SK-N-SH (cell line): Measurements from ENCODE around the gene CACFD1. TPM values are rescaled to one million over a fixed set of nuclear protein-coding genes. Genes with fewer than 3 reads are reported as not detected.
A peak's percentile ranks its signal among the peaks of the same experiment; 100 is the strongest.

ENCODE experiments used
- CTCF ChIA-PET: fragments of 300-600, 350-600 bp; formaldehyde crosslinking; extraction: SDS; loops from one replicate; lab custom pipeline; 2021; lab: Yijun Ruan, JAX
- POLR2A ChIA-PET: fragments of 350-600 bp; sonication (Branson Sonifier 250); formaldehyde crosslinking; extraction: SDS; loops from one replicate; lab custom pipeline; 2020; ENCODE audit warnings: antibody characterized with exemption, inconsistent platforms; lab: Yijun Ruan, JAX
- DNase-seq: peaks from one replicate; pipeline ENCODE4 v3.0.0; 2012
- H2AFZ ChIP-seq: fragments of 200-600 bp; sonication (generic); 2 replicates; pipeline ENCODE4 v1.8.1; 2016; ENCODE audit warnings: antibody characterized with exemption, mild to moderate bottlenecking, low read depth
- H3F3A ChIP-seq: fragments of 200-600 bp; sonication (generic); replicated peaks from 2 replicates; pipeline ENCODE3; 2016; ENCODE audit warnings: antibody characterized with exemption, mild to moderate bottlenecking; ENCODE audit not compliant: insufficient read depth
- H3K27ac ChIP-seq, 2 experiments: fragments of 200-500 bp in 1 of 2; fragments of 200-600 bp in 1 of 2; sonication (Bioruptor generic) in 1 of 2; sonication (generic), shearing (Covaris generic) in 1 of 2; 2 replicates each; pipeline versions ENCODE4 v1.5.1 to v1.6.1; 2014 to 2016; ENCODE audit warnings: low read depth in 2 of 2, inconsistent platforms in 1 of 2, low read length in 1 of 2, mild to moderate bottlenecking in 1 of 2, mixed read lengths in 1 of 2
- H3K27me3 ChIP-seq: fragments of 200-600 bp; sonication (generic), shearing (Covaris generic); 2 replicates; pipeline ENCODE4 v1.6.1; 2016; ENCODE audit warnings: mixed run types; ENCODE audit not compliant: insufficient read depth
- H3K36me3 ChIP-seq, 2 experiments: fragments of 200-500 bp in 1 of 2; fragments of 200-600 bp in 1 of 2; sonication (Bioruptor generic) in 1 of 2; sonication (generic) in 1 of 2; replicated peaks in 1 of 2; 2 replicates each; pipeline versions ENCODE3 to v1.5.1; 2014 to 2016; ENCODE audit warnings: low read length in 1 of 2, mild to moderate bottlenecking in 1 of 2; ENCODE audit not compliant: insufficient read depth in 2 of 2, control insufficient read depth in 1 of 2
- H3K4me1 ChIP-seq, 2 experiments: fragments of 200-500 bp in 1 of 2; fragments of 200-600 bp in 1 of 2; sonication (Bioruptor generic) in 1 of 2; sonication (generic), shearing (Covaris generic) in 1 of 2; 2 replicates each; pipeline versions ENCODE4 v1.5.1 to v1.6.1; 2014 to 2016; ENCODE audit warnings: low read depth in 1 of 2, low read length in 1 of 2, mixed run types in 1 of 2; ENCODE audit not compliant: insufficient read depth in 2 of 2, control insufficient read depth in 1 of 2
- H3K4me2 ChIP-seq: fragments of 200-600 bp; sonication (generic), shearing (Covaris generic); 2 replicates; pipeline ENCODE4 v1.6.1; 2017; ENCODE audit warnings: mixed run types
- H3K4me3 ChIP-seq, 2 experiments: fragments of 200-500 bp in 1 of 2; fragments of 200-600 bp in 1 of 2; sonication (Bioruptor generic) in 1 of 2; sonication (generic), shearing (Covaris generic) in 1 of 2; 2 replicates each; pipeline versions ENCODE4 v1.5.1 to v1.8.1; 2014 to 2016; ENCODE audit warnings: low read depth in 2 of 2, inconsistent platforms in 1 of 2, low read length in 1 of 2, mild to moderate bottlenecking in 1 of 2, mixed read lengths in 1 of 2, moderate library complexity in 1 of 2
- H3K79me2 ChIP-seq: fragments of 200-600 bp; sonication (generic); 2 replicates; pipeline ENCODE4 v1.8.1; 2017; ENCODE audit warnings: mild to moderate bottlenecking; ENCODE audit not compliant: insufficient read depth
- H3K9ac ChIP-seq: fragments of 200-600 bp; sonication (generic); 2 replicates; pipeline ENCODE4 v1.6.1; 2017; ENCODE audit warnings: mixed run types
- H3K9me2 ChIP-seq: fragments of 200-600 bp; sonication (generic); 2 replicates; pipeline ENCODE4 v1.6.1; 2017; ENCODE audit warnings: mixed run types
- H3K9me3 ChIP-seq: fragments of 200-600 bp; sonication (generic); 2 replicates; pipeline ENCODE4 v1.6.1; 2017; ENCODE audit warnings: mixed run types, mild to moderate bottlenecking, moderate library complexity
- H4K20me1 ChIP-seq: fragments of 200-600 bp; sonication (generic); 2 replicates; pipeline ENCODE4 v1.6.1; 2017; ENCODE audit warnings: mild to moderate bottlenecking, mixed run types; ENCODE audit not compliant: insufficient read depth
- CHD2 ChIP-seq: fragments of 150-350 bp; IDR thresholded peaks from 2 replicates; pipeline ENCODE4 v1.6.1; 2018; ENCODE audit warnings: low read length; ENCODE audit not compliant: partially characterized antibody
- ELF1 ChIP-seq: IDR thresholded peaks from 2 replicates; pipeline ENCODE4 v1.4.0; 2012
- EP300 ChIP-seq, 2 experiments: IDR thresholded peaks; 2 replicates each; pipeline versions ENCODE4 v1.4.0 to v1.6.1; 2012; ENCODE audit warnings: borderline replicate concordance in 1 of 2, low read depth in 1 of 2, low read length in 1 of 2
- EZH2phosphoT487 ChIP-seq: fragments of 200-600 bp; sonication (generic); IDR thresholded peaks from 2 replicates; pipeline ENCODE4 v1.6.1; 2017; ENCODE audit warnings: low read depth, mixed run types, mild to moderate bottlenecking, antibody characterized with exemption, moderate library complexity, borderline replicate concordance
- FOSL2 ChIP-seq: IDR thresholded peaks from 2 replicates; pipeline ENCODE4 v1.4.0; 2012; ENCODE audit warnings: low read depth, mild to moderate bottlenecking, moderate library complexity, borderline replicate concordance
- FOXM1 ChIP-seq: IDR thresholded peaks from 2 replicates; pipeline ENCODE4 v1.4.0; 2012; ENCODE audit warnings: low read depth, mild to moderate bottlenecking
- GATA2 ChIP-seq: sonication (generic); formaldehyde crosslinking; IDR thresholded peaks from 2 replicates; pipeline ENCODE4 v1.5.0; 2020; ENCODE audit warnings: mild to moderate bottlenecking, missing genetic modification reagents
- JUND ChIP-seq: IDR thresholded peaks from 2 replicates; pipeline ENCODE4 v1.4.0; 2012
- MEF2A ChIP-seq: IDR thresholded peaks from 2 replicates; pipeline ENCODE4 v1.4.0; 2012; ENCODE audit warnings: low read depth, borderline replicate concordance
- MXI1 ChIP-seq: IDR thresholded peaks from 2 replicates; pipeline ENCODE4 v1.6.1; 2012; ENCODE audit warnings: mild to moderate bottlenecking, low read depth, low read length, improper control_type of control experiment
- NRF1 ChIP-seq: IDR thresholded peaks from 2 replicates; pipeline ENCODE4 v1.6.1; 2012; ENCODE audit warnings: low read depth, mild to moderate bottlenecking, low read length
- POLR2AphosphoS5 ChIP-seq: IDR thresholded peaks from 2 replicates; pipeline ENCODE4 v1.6.1; 2012; ENCODE audit warnings: low read depth, low read length
- RAD21 ChIP-seq: IDR thresholded peaks from 2 replicates; pipeline ENCODE4 v1.6.1; 2012; ENCODE audit warnings: mild to moderate bottlenecking, low read length
- RCOR1 ChIP-seq: fragments of 150-350 bp; IDR thresholded peaks from 2 replicates; pipeline ENCODE4 v1.6.1; 2017; ENCODE audit warnings: antibody characterized with exemption, low read length
- RXRA ChIP-seq: IDR thresholded peaks from 2 replicates; pipeline ENCODE4 v1.4.0; 2012; ENCODE audit warnings: low read depth, mild to moderate bottlenecking, borderline replicate concordance
- SIN3A ChIP-seq: IDR thresholded peaks from 2 replicates; pipeline ENCODE4 v1.6.1; 2012; ENCODE audit warnings: low read depth, mild to moderate bottlenecking, low read length, moderate library complexity, borderline replicate concordance
- TAF1 ChIP-seq: IDR thresholded peaks from 2 replicates; pipeline ENCODE4 v1.6.1; 2012; ENCODE audit warnings: low read depth, mild to moderate bottlenecking, low read length, moderate library complexity, borderline replicate concordance
- TCF12 ChIP-seq: IDR thresholded peaks from 2 replicates; pipeline ENCODE4 v1.4.0; 2012
- YY1 ChIP-seq: IDR thresholded peaks from 2 replicates; pipeline ENCODE4 v1.4.0; 2012; ENCODE audit warnings: low read depth, mild to moderate bottlenecking
- WGBS: methylation state at CpG from one replicate; pipeline ENCODE4 v1.1.6; 2017; ENCODE audit warnings: low lambda C conversion rate; 5-methylcytosine and 5-hydroxymethylcytosine counted together
- polyA plus RNA-seq, 3 experiments: library from polyadenylated mRNA; depleted of rRNA; stranded (reverse); fragments of >200 nt; gene quantifications; 2 replicates each; pipeline ENCODE4 v1.2.3, GENCODE V29; 2012
- TF ChIP-seq, protein P1 (sequence below): IDR thresholded peaks from 2 replicates; pipeline ENCODE4 v1.4.0; 2012; ENCODE audit warnings: low read depth
- TF ChIP-seq, protein P2 (sequence below): fragments of 150-350 bp; IDR thresholded peaks from 2 replicates; pipeline ENCODE4 v1.6.1; 2017; ENCODE audit warnings: antibody characterized with exemption, low read length, low read depth, borderline replicate concordance
- TF ChIP-seq, protein P3 (sequence below): fragments of 150-350 bp; IDR thresholded peaks from 2 replicates; pipeline ENCODE4 v1.6.1; 2016; ENCODE audit warnings: mild to moderate bottlenecking, low read depth, low read length
- TF ChIP-seq, protein P4 (sequence below): IDR thresholded peaks from 2 replicates; pipeline ENCODE4 v1.4.0; 2012; ENCODE audit warnings: low read depth, borderline replicate concordance

Gene CACFD1
- 15.2 and 16.8 TPM in 2 replicates for polyA plus RNA-seq (2012; rRNA removed)
- polyA plus RNA-seq (2012; cell fraction: cytosol; rRNA removed) = 5.8 and 10.5 TPM in 2 replicates
- 44.0 and 46.4 TPM in 2 replicates for polyA plus RNA-seq (2012; cell fraction: nucleus; rRNA removed)

DNA sequence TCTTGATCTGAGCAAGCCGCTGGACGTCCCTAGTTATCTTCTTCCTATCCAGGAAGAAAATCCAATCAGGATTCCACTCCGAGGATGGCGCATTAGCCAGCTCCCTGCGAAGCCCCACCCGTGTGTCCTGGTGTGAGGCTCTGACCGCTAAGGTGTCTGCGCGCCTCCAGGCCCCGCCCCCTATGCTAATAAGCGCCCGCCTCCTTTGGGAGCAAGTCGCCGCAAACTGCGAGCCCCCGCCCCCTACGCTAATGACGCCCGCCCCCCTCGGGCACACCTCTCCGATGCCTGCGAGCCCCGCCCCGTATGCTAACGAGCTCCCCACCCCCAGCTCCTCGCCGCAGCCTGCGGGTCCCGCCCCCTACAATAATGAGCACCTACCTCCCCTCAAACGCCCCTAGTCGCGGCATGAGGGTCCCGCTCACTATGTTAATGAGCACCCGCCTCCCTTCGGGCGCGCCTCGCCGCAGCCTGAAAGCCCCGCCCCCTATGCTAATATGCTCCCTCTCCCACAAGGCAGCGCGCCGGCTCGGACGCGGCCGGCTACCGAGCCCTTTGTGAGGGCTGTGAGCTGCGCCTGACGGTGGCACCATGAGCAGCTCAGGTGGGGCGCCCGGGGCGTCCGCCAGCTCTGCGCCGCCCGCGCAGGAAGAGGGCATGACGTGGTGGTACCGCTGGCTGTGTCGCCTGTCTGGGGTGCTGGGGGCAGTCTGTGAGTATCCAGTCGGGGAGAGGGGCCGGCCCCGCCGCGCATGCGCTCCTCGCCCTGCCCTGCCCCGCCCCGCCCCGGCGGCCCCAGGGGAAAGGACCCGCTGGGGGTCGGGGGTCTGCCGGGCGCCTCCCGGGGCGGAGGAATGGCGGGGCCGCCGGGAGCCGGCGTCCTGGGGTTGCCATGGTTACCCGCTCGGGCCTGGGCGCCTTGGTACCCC lies at the start of gene CACFD1:
CACFD1 (plus strand) TSS at position 503 of the 929 bp plus-strand sequence; CDS start at position 592, 89 bp downstream.
- H2AFZ ChIP-seq = peak within 1 kb of the TSS; percentile 91
- H3F3A ChIP-seq = peaks cover 2% of the 10 kb centered on the region
- peak; percentile 98 for DNase-seq
- peaks cover 0 to 5% of the 10 kb centered on the region in 2 experiments for H3K36me3 ChIP-seq
- TF ChIP-seq NRF1 (peak; percentile 83), MXI1 (peak; percentile 49; the same call in 1 of the 2 replicates), SIN3A (no peak; the same call in 1 of the 2 replicates), RXRA (no peak), RCOR1 (no peak), POLR2AphosphoS5 (peak; percentile 80), FOXM1 (no peak), GATA2 (CRISPR knock-in tag) (no peak), RAD21 (no peak), TAF1 (peak; percentile 35; the same call in 1 of the 2 replicates), MEF2A (no peak), FOSL2 (no peak), YY1 (no peak), EZH2phosphoT487 (no peak), CHD2 (no peak), ELF1 (no peak), TCF12 (no peak), EP300 (IDR thresholded peaks at IDR 0.05; ENCODE audit: borderline replicate concordance in 1 of 2, low read depth in 1 of 2, low read length in 1 of 2) (no peak), JUND (no peak)
- TF ChIP-seq, protein P1, sequence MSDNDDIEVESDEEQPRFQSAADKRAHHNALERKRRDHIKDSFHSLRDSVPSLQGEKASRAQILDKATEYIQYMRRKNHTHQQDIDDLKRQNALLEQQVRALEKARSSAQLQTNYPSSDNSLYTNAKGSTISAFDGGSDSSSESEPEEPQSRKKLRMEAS = peak; percentile 3; the same call in 1 of the 2 replicates
- TF ChIP-seq, protein P2, sequence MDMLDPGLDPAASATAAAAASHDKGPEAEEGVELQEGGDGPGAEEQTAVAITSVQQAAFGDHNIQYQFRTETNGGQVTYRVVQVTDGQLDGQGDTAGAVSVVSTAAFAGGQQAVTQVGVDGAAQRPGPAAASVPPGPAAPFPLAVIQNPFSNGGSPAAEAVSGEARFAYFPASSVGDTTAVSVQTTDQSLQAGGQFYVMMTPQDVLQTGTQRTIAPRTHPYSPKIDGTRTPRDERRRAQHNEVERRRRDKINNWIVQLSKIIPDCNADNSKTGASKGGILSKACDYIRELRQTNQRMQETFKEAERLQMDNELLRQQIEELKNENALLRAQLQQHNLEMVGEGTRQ = no peak
- TF ChIP-seq, protein P3, sequence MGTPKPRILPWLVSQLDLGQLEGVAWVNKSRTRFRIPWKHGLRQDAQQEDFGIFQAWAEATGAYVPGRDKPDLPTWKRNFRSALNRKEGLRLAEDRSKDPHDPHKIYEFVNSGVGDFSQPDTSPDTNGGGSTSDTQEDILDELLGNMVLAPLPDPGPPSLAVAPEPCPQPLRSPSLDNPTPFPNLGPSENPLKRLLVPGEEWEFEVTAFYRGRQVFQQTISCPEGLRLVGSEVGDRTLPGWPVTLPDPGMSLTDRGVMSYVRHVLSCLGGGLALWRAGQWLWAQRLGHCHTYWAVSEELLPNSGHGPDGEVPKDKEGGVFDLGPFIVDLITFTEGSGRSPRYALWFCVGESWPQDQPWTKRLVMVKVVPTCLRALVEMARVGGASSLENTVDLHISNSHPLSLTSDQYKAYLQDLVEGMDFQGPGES = no peak
- TF ChIP-seq, protein P4, sequence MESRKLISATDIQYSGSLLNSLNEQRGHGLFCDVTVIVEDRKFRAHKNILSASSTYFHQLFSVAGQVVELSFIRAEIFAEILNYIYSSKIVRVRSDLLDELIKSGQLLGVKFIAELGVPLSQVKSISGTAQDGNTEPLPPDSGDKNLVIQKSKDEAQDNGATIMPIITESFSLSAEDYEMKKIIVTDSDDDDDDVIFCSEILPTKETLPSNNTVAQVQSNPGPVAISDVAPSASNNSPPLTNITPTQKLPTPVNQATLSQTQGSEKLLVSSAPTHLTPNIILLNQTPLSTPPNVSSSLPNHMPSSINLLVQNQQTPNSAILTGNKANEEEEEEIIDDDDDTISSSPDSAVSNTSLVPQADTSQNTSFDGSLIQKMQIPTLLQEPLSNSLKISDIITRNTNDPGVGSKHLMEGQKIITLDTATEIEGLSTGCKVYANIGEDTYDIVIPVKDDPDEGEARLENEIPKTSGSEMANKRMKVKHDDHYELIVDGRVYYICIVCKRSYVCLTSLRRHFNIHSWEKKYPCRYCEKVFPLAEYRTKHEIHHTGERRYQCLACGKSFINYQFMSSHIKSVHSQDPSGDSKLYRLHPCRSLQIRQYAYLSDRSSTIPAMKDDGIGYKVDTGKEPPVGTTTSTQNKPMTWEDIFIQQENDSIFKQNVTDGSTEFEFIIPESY = no peak
- WGBS = 0% methylated on average over 3 of the region's 86 CpGs
- peak within 1 kb of the TSS; percentile 93 for H3K4me2 ChIP-seq
- no peaks in the 10 kb centered on the region for H3K9me2 ChIP-seq
- H3K79me2 ChIP-seq = no peaks in the 10 kb centered on the region
- H3K9me3 ChIP-seq = no peaks in the 10 kb centered on the region
- peak within 1 kb of the TSS; percentile 86 to 99 for H3K27ac ChIP-seq
- peaks cover 0 to 25% of the 10 kb centered on the region in 2 experiments; a peak in 1 of 4 replicates for H3K4me1 ChIP-seq
- H4K20me1 ChIP-seq = no peaks in the 10 kb centered on the region
- peak within 1 kb of the TSS; percentile 78 to 85 for H3K4me3 ChIP-seq
- ChIA-PET POLR2A (interaction anchor here (0.8 to 2.0 kb wide), 11 partner anchors 8 to 176 kb away, joined by 3 to 15 read pairs (median 4); partner anchors contain the start of genes DBH, MED22, REXO4 and RPL7A), CTCF (interaction anchor here (0.9 to 1.7 kb wide), 4 partner anchors 10 to 272 kb away, joined by 3 to 8 read pairs (median 4); partner anchors contain the start of gene SLC2A6)
- H3K9ac ChIP-seq = peak within 1 kb of the TSS; percentile 93
- H3K27me3 ChIP-seq = no peaks in the 10 kb centered on the region
